ENCODE results near the gene TNFAIP8L3.

The TNFAIP8L3 gene

GRCh38 chr15:51134416-51135199 is 39.9 kb upstream of the TNFAIP8L3 start:
- DNase-seq (ENCODE audit: low read depth) = no peak
- H3K4me3 ChIP-seq (ENCODE audit: low read length) = no peak overlapping the region
- TF ChIP-seq CTCF (conservative IDR thresholded peaks at IDR 0.05; ENCODE audit: low read depth, low read length) = no peak

- no peak for TF ChIP-seq CTCF (conservative IDR thresholded peaks at IDR 0.05; ENCODE audit: low read depth, low read length)
- H3K4me3 ChIP-seq (ENCODE audit: low read length) = no peak overlapping the region
- DNase-seq (ENCODE audit: low read depth) = no peak
Observed at GRCh38 chr15:51133140-51133765, 38.5 kb upstream of the TNFAIP8L3 start.

- DNase-seq (ENCODE audit: low read depth) = peak; percentile 84
- peak; percentile 99 for TF ChIP-seq CTCF (conservative IDR thresholded peaks at IDR 0.05; ENCODE audit: low read depth, low read length)
- no peak overlapping the region for H3K4me3 ChIP-seq (ENCODE audit: low read length)
Observed at GRCh38 chr15:51132384-51133139, 37.9 kb upstream of the TNFAIP8L3 start.

GRCh38 chr15:51131596-51132290 is 37.0 kb upstream of the TNFAIP8L3 start:
- no peak for DNase-seq (ENCODE audit: low read depth)
- H3K4me3 ChIP-seq (ENCODE audit: low read length) = no peak overlapping the region
- no peak for TF ChIP-seq CTCF (conservative IDR thresholded peaks at IDR 0.05; ENCODE audit: low read depth, low read length)

- no peak overlapping the region for H3K4me3 ChIP-seq (ENCODE audit: low read length)
- no peak for DNase-seq (ENCODE audit: low read depth)
- TF ChIP-seq CTCF (conservative IDR thresholded peaks at IDR 0.05; ENCODE audit: low read depth, low read length) = no peak
Observed at GRCh38 chr15:51130344-51130743, 35.6 kb upstream of the TNFAIP8L3 start.

- TF ChIP-seq CTCF (conservative IDR thresholded peaks at IDR 0.05; ENCODE audit: low read depth, low read length) = no peak
- H3K4me3 ChIP-seq (ENCODE audit: low read length) = no peak overlapping the region
- DNase-seq (ENCODE audit: low read depth) = no peak
Observed at GRCh38 chr15:51129535-51130188, 35.0 kb upstream of the TNFAIP8L3 start.
